SH-SY5Y (cell line): Measurements from ENCODE around the gene LRBA.

Experiments
- GATA2 ChIP-seq: IDR thresholded peaks from 2 replicates; pipeline ENCODE4 v1.6.1; 2011; ENCODE audit warnings: mild to moderate bottlenecking, low read depth, low read length
- GATA3 ChIP-seq: IDR thresholded peaks from 2 replicates; pipeline ENCODE4 v1.6.1; 2011; ENCODE audit warnings: low read depth, mild to moderate bottlenecking, low read length, moderate library complexity

DNA sequence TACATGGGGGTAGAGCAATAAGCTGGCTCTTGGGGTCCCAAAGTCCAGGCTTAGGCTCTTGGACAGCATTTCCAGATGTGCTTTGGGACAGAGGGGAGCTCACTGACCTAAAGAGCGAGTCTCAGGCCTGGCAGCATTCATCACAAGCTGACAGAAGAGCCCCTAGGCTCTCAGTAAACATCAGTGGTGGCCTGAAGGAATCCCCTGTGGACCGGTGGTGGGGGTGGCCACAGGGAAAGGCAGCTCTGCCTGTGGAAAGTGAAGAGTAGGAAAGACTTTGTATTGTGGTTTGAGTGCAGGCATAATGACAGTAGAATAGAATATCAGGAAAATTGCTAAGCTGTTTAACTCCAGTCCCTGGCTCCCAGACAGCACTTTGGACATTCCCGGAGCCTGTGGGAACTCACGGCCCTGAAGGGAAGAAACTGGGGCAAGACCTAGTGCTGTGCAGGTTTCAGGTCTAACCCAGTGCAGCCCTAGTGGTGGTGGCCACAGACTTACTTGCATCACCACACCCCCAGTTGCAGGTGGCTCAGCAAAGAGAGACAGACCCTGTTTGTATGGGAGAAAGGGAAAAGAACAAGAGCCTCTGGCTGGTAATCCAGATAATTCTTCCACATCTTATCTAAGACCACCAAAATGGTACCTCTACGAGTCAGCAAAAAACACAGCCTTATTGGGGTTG is 291.2 kb downstream of the LRBA start:
- TF ChIP-seq GATA3, result no peak
- TF ChIP-seq GATA2, result no peak
